Sigmoid colon (tissue), 4 donors: ENCODE results near the gene DSC3.

Source experiments
- EP300 ChIP-seq, 4 donors: sonication (generic); formaldehyde crosslinking; IDR thresholded peaks; one replicate each; pipeline ENCODE4 v1.6.1; 2017; ENCODE audit warnings: antibody characterized with exemption in 4 of 4
- POLR2A ChIP-seq, 2 donors: fragments of 450-650 bp; IDR thresholded peaks; one replicate each; pipeline ENCODE4 v1.6.1; 2016; ENCODE audit warnings: antibody characterized with exemption in 2 of 2, mild to moderate bottlenecking in 2 of 2, moderate library complexity in 2 of 2
- POLR2AphosphoS5 ChIP-seq, 4 donors: sonication (generic); formaldehyde crosslinking; IDR thresholded peaks; one replicate each; pipeline ENCODE4 v1.6.1; 2017; ENCODE audit warnings: antibody characterized with exemption in 4 of 4
- TF ChIP-seq, protein P1 (sequence below), 4 experiments: fragments of 450-650 bp in 3 of 4; fragments of 200-600 bp in 1 of 4; IDR thresholded peaks; one replicate each; pipeline ENCODE4 v1.5.1; 2016 to 2019; ENCODE audit warnings: antibody characterized with exemption in 4 of 4, mild to moderate bottlenecking in 3 of 4, moderate library complexity in 2 of 4

DNA sequence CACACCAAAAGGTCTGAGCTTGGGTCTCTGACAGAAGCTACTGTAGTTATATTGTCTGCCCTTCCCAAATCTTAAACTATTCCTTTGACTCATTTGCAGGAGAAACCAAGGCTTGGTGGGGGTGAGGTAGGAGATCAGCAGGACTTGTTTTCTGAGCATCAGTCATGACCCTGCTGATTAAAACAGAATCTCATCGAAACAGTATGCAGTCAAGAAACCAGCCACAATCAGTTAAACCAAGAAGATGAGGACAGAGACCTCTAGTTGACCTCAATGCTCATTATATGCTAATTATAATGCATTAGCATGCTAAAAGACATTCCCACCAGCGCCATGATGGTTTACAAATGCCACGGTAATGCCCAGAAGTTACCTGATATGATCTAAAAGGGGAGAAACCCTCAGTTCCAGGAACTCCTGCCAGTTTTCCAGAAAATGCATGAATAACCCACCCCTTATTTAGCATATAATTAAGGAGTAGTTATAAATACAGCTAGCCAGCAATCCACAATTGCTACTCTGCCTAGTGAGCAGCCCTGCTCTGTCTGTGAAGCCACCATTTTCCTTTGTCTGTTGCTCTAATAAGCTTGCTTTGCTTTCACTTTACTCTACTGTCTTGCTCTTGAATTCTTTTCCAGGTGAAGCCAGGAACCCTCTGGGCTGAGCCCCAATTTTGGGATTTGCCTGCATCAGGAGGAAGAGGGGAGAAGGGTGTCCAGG lies 26.7 kb downstream of the DSC3 start:
- TF ChIP-seq, protein P1, sequence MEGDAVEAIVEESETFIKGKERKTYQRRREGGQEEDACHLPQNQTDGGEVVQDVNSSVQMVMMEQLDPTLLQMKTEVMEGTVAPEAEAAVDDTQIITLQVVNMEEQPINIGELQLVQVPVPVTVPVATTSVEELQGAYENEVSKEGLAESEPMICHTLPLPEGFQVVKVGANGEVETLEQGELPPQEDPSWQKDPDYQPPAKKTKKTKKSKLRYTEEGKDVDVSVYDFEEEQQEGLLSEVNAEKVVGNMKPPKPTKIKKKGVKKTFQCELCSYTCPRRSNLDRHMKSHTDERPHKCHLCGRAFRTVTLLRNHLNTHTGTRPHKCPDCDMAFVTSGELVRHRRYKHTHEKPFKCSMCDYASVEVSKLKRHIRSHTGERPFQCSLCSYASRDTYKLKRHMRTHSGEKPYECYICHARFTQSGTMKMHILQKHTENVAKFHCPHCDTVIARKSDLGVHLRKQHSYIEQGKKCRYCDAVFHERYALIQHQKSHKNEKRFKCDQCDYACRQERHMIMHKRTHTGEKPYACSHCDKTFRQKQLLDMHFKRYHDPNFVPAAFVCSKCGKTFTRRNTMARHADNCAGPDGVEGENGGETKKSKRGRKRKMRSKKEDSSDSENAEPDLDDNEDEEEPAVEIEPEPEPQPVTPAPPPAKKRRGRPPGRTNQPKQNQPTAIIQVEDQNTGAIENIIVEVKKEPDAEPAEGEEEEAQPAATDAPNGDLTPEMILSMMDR (IDR thresholded peaks at IDR 0.05), result no peak
- TF ChIP-seq POLR2A (IDR thresholded peaks at IDR 0.05), result no peak
- no peak for TF ChIP-seq POLR2AphosphoS5 (IDR thresholded peaks at IDR 0.05)
- TF ChIP-seq EP300 (IDR thresholded peaks at IDR 0.05), result no peak
